Dendritic cell treated with granulocyte-macrophage colony-stimulating factor and Interleukin-4, amounts not matched to agents 40 ng/mL and 50 ng/mL, for 4 days (primary cell): Measurements from ENCODE around the gene DEPP1.

Source experiments
- H3K27ac Mint-ChIP-seq: one replicate; pipeline ENCODE4 v1.8.0; 2022; ENCODE audit warnings: mild to moderate bottlenecking, mixed read lengths
- H3K27me3 Mint-ChIP-seq: one replicate; pipeline ENCODE4 v1.8.0; 2022; ENCODE audit warnings: mild to moderate bottlenecking, mixed read lengths
- H3K36me3 Mint-ChIP-seq: one replicate; pipeline ENCODE4 v1.8.0; 2022; ENCODE audit warnings: low read depth, mixed read lengths
- H3K4me1 Mint-ChIP-seq: one replicate; pipeline ENCODE4 v1.8.0; 2022; ENCODE audit warnings: low read depth, mixed read lengths
- H3K4me3 Mint-ChIP-seq: one replicate; pipeline ENCODE4 v1.8.0; 2022; ENCODE audit warnings: mild to moderate bottlenecking, moderate library complexity, mixed read lengths
- H3K9me3 Mint-ChIP-seq: one replicate; pipeline ENCODE4 v1.8.0; 2022; ENCODE audit warnings: mixed read lengths
- intact Hi-C: fragments of 100-400 bp; cut with micrococcal nuclease; formaldehyde crosslinking; loops from one replicate; pipeline ENCODE4 v1.15.0; 2022

Gene DEPP1

DNA sequence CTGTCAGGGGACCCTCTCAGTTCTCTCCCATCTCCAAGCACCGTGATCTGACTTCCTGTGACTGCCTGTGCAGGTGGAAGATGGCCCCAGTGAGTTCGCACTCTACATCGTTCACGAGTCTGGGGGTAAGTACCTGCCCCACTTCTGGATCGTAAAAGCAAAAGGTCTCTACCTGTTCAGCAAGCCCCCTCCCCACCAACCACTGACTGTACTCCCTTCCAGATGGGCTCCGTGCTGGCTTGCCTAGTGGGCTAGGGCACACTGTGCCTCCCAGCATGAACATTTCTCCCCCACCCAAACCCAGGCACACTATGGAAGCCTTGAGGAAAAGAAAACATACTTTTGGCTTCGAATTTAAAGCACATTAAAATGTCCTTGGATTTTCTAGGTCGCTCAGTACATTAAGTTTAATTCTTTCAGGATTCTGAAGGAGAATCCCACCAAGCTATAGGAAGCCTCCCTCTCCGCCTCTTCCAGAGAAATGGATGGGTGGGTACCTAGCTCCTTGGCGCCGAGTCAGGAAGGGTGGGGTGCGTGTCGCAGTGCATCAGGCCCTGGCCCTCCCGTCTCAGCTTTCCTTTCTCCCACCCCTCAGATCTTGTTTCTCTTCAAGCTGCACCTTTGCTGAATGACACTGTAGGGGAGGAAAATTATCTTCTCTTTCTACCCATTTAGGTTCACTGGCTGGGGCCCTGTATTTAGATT lies 11.1 kb upstream of the DEPP1 start:
- Mint-ChIP-seq H3K27me3 (no peaks in the 10 kb centered on the region), H3K4me1 (peaks cover 13% of the 10 kb centered on the region), H3K27ac (no peak overlapping the region), H3K9me3 (no peaks in the 10 kb centered on the region), H3K4me3 (no peak overlapping the region), H3K36me3 (peaks cover 100% of the 10 kb centered on the region)
- intact Hi-C loops = no loop called here

DNA sequence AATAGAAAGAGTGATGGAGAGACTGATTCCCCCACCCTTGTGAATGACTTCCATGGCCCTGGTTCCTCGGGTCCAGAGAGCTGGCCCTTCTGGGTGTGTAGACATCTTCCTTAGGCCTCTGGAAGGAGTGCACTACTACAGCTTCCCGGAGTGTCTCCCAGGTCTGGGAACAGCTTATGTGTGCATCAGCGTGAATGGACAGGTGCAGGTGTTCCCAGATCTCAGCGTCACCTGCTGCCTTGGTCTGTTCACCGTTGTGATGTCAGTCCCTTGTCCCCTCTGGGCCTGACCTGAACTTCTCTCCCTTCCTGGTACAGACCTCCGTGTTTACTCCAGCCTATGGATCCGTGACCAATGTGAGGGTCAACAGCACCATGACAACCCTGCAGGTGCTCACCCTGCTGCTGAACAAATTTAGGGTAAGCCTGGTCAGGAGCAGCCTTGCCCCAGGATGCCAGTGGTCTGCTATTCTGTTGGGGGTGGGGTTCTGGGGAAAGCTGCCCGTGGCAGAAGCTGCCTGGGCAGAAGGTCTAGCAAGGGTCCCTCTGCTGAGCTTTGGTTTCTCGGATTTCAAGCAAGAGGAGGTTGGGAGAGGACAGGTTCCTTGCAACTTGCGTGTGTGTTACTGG lies 10.5 kb upstream of the DEPP1 start:
- H3K36me3 Mint-ChIP-seq = peaks cover 100% of the 10 kb centered on the region
- intact Hi-C loops = no loop called here
- no peaks in the 10 kb centered on the region for H3K9me3 Mint-ChIP-seq
- no peak overlapping the region for H3K4me3 Mint-ChIP-seq
- H3K27ac Mint-ChIP-seq = no peak overlapping the region
- no peaks in the 10 kb centered on the region for H3K27me3 Mint-ChIP-seq
- peaks cover 18% of the 10 kb centered on the region for H3K4me1 Mint-ChIP-seq

DNA sequence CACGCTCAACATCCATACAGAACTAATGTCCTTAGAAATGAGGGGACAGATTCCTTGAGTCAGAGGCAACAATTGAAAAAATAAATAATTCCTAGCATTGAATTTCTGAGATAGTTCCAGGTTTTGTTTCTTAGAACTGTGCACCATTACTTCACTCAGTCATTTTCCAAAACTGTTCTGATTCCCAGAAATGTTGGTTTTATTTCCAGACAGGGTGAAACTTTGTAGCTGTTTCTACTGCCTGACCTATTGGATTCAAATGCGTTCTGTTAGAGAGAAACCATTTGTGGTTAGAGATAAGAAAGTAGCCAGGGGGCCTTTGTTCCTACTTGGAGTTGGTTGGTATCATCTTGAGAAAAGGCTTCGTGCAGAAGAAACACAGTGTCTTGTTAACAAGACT lies 8.1 kb upstream of the DEPP1 start:
- Mint-ChIP-seq H3K27me3 (no peaks in the 10 kb centered on the region), H3K36me3 (peaks cover 100% of the 10 kb centered on the region), H3K27ac (no peak overlapping the region), H3K4me3 (no peak overlapping the region), H3K4me1 (peaks cover 21% of the 10 kb centered on the region), H3K9me3 (no peaks in the 10 kb centered on the region)
- intact Hi-C loops = no loop called here

DNA sequence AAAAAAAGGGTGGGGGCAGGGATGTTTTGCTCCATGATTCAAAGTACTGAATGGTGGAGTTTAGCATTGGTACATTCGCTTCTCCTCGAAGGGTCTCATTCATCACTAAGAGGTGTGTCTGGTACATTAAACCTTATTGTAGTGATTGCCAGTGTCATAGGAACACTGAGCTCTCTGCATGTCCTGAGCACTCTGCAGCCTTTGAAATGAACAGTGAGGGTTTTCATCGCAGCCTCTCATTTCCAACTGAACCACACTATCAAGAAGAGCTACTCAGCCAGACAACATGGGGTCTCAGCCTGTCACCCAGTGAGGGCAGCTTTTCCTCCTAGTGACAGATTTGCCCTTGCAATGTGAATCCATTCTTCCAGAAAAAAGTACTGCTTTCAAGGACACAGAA lies 7.6 kb upstream of the DEPP1 start:
- H3K36me3 Mint-ChIP-seq = peaks cover 100% of the 10 kb centered on the region

DNA sequence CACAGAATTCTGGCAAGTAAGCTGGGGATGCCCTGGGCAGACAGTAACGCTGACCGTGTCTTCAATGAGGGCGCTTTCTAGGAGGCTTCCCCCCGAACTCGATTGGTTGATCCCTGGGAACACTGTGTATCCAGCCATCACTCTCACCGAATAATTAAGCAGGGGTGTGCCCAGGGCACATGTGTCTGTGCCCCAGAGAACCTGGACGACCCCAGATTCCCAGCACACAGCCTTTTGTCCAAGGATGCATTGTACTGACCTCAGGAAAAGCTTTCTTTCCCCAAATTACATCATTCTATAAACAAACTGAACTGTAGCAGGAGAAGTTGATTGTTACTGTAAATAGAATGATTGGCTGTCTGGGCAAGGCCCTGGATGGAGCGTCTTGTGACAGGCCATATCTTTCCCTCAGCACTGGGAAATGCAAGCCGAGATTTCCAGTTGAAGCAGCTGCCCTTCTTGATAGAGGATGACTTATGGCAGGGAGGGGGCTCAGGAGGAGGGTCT lies 6.6 kb upstream of the DEPP1 start:
- Mint-ChIP-seq H3K4me3 (no peak overlapping the region), H3K4me1 (peaks cover 34% of the 10 kb centered on the region), H3K9me3 (no peaks in the 10 kb centered on the region), H3K27ac (no peak overlapping the region), H3K27me3 (no peaks in the 10 kb centered on the region), H3K36me3 (peaks cover 100% of the 10 kb centered on the region)
- intact Hi-C loops = no loop called here

More for the DNA sequence above, 7.6 kb upstream of the DEPP1 start:
- H3K9me3 Mint-ChIP-seq = no peaks in the 10 kb centered on the region
- H3K4me3 Mint-ChIP-seq = no peak overlapping the region
- H3K4me1 Mint-ChIP-seq = peaks cover 26% of the 10 kb centered on the region
- H3K27me3 Mint-ChIP-seq = no peaks in the 10 kb centered on the region
- H3K27ac Mint-ChIP-seq = no peak overlapping the region
- intact Hi-C loops = no loop called here

DNA sequence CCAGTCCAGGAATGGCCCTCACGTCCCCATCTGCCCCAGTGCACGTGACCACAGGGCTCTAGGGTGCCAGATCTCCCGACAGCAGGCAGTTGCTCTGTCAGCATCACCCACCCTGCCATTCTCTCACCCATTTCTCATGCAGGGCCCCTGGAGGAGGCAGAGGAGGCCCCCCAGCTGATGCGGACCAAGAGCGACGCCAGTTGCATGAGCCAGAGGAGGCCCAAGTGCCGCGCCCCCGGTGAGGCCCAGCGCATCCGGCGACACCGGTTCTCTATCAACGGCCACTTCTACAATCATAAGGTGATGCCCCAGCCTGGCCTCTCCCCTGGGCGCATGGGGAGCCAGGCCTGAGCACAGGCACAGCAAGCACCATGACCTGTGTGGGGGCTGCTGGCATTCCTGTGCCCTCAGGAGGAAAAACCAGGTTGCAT lies 6.1 kb upstream of the DEPP1 start:
- intact Hi-C loops = no loop called here
- Mint-ChIP-seq H3K27me3 (no peaks in the 10 kb centered on the region), H3K4me1 (peaks cover 34% of the 10 kb centered on the region), H3K9me3 (no peaks in the 10 kb centered on the region), H3K27ac (no peak overlapping the region), H3K36me3 (peaks cover 100% of the 10 kb centered on the region), H3K4me3 (no peak overlapping the region)

DNA sequence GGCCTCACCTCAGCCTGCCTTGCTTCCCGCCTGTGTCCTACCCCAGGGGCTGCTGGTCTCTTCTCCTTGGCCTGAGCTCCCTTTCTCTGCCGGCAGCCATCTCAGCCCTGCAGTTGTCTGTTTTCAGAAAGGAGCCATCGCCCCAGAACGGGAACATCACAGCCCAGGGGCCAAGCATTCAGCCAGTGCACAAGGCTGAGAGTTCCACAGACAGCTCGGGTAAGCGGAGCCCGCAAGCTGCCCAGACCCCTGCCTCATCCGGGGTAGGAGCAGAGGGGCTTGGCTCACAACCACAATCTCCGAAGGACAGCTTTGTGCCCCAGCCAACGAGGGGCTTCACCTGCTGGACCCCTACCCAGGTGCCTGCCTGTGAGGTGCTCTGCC lies 5.3 kb upstream of the DEPP1 start:
- Mint-ChIP-seq H3K36me3 (peaks cover 100% of the 10 kb centered on the region), H3K4me3 (no peak overlapping the region), H3K27ac (no peak overlapping the region), H3K27me3 (no peaks in the 10 kb centered on the region), H3K9me3 (no peaks in the 10 kb centered on the region), H3K4me1 (peaks cover 36% of the 10 kb centered on the region)
- intact Hi-C loops = no loop called here

DNA sequence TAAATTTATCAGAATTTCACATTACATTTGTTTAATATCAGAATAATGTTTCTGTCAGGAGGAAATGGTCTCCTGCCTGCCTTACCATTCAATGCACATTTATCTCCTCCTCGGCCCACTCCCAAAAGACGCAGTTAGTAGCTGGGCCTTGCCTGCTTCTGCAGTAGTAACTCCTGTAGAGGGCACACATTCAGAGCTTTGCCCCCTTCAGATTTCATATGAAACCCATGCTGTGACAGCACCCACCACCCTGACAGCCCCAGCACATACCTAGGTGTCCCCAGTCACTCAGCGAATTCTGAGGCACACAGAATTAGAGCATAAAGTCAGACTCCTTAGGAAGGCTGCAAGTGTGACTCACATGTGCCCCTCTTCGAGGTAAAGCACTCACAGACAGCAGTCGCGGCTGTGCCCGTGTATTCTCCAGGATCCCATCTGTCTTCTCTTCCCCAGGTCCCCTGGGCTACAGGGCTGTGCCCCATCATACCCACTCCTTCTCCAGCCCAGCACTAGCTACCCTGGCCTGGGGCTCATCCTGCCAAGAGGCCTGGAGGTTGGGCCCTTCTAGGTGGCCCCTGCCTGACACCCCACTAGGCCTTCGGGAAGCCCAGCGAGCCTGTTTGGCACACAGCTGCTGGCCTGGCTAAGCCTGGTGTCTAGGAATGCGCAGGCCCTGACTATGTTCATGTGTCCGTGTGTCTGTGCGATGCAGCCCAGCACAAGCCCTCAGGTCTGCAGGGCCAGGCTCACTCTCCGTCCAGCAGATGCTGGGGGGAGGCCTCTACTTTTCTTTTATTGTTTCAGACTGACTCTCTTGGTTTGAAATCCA lies 4.7 kb upstream of the DEPP1 start:
- H3K36me3 Mint-ChIP-seq = peaks cover 100% of the 10 kb centered on the region
- no peaks in the 10 kb centered on the region for H3K27me3 Mint-ChIP-seq
- no peak overlapping the region for H3K27ac Mint-ChIP-seq
- H3K4me1 Mint-ChIP-seq = peaks cover 42% of the 10 kb centered on the region
- intact Hi-C loops = no loop called here
- H3K9me3 Mint-ChIP-seq = no peaks in the 10 kb centered on the region
- no peak overlapping the region for H3K4me3 Mint-ChIP-seq

DNA sequence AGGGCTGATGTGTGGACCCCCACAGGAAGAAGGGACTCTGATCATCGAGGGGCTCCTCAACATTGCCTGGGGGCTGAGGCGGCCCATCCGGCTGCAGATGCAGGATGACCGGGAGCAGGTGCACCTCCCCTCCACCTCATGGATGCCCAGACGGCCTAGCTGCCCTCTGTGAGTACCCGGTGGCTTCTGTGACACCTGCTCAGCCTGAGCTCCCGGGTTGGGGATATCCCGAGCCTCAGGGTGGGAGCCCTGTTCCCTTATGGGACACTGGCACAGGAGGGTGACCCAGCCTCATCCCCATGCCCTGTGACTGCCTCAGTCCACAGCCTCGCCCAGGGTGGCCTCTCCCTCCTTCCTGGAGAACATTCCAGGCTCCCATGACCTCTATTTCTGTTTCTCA lies 3.9 kb upstream of the DEPP1 start:
- no peaks in the 10 kb centered on the region for H3K9me3 Mint-ChIP-seq

DNA sequence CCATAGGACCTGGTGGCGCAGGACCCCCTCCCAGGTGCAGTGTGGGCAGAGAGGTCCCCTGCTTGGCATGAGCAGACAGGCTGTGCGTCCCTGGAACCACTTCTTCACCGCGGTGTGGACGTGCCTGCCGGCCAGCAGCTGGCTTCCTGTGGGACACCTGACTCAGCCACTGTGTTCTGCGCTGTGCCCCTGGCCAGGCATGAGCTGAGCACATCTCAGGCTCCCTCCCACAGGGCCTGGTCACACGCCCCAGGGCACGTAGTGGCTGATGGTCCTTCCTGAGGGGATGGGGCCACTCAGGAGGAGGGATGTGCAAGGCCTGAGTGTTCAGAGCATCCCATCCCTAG lies 3.5 kb upstream of the DEPP1 start:
- Mint-ChIP-seq H3K4me1 (peaks cover 53% of the 10 kb centered on the region), H3K27me3 (no peaks in the 10 kb centered on the region), H3K4me3 (no peak overlapping the region), H3K27ac (peak overlapping the region; percentile 2), H3K36me3 (peaks cover 100% of the 10 kb centered on the region), H3K9me3 (no peaks in the 10 kb centered on the region)
- intact Hi-C loops = no loop called here

More for the DNA sequence above, 3.9 kb upstream of the DEPP1 start:
- intact Hi-C loops = no loop called here
- no peaks in the 10 kb centered on the region for H3K27me3 Mint-ChIP-seq
- H3K4me3 Mint-ChIP-seq = no peak overlapping the region
- H3K27ac Mint-ChIP-seq = no peak overlapping the region
- H3K36me3 Mint-ChIP-seq = peaks cover 100% of the 10 kb centered on the region
- H3K4me1 Mint-ChIP-seq = peaks cover 49% of the 10 kb centered on the region

DNA sequence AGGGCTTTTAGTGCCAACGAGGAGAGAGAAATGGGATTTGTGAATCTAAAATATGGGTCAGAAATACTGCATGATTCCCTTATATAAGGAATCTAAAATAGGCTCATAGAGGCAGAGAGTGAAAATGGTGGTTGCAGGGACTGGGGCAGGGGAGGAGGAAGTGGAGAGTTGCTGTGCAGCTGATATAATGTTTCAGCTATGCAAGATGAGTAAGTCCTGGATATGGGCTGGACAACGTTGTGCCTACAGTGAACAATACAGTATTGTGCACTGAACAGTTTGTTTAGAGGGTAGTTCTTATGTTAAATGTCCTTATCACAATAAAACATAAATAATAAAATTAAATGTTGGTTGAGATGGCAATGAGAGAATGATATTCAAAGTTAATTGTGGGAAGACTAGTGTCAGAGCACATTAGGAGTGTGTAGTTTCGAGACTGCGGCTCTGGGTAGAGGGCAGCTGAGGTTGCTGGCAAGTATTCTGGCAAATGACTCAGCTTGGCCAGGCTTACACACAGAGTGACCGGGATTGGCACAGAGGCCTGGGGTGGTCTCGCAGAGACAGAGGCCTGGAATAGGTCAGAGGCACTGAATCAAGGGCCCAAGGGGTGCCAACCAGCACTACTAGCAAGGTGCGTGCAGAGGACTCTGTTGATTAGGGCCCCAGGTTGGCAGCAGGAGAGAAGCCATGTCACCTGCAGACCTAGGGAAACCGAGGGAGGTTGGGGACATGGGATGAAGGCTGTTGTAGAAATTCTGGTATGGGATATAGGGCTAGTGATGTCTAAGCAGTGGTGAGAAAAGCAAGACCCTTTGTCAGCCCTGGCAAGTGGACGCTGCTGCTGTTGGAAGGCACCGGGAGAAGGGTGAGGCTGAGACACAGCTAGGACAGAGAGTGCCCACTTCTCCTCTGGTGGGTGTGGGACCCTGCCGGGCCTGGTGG lies 2.8 kb upstream of the DEPP1 start:
- peak overlapping the region; percentile 7 for H3K27ac Mint-ChIP-seq
- no peak overlapping the region for H3K4me3 Mint-ChIP-seq
- intact Hi-C loops = no loop called here
- H3K27me3 Mint-ChIP-seq = no peaks in the 10 kb centered on the region
- H3K4me1 Mint-ChIP-seq = peaks cover 59% of the 10 kb centered on the region
- H3K36me3 Mint-ChIP-seq = peaks cover 100% of the 10 kb centered on the region
- H3K9me3 Mint-ChIP-seq = no peaks in the 10 kb centered on the region

DNA sequence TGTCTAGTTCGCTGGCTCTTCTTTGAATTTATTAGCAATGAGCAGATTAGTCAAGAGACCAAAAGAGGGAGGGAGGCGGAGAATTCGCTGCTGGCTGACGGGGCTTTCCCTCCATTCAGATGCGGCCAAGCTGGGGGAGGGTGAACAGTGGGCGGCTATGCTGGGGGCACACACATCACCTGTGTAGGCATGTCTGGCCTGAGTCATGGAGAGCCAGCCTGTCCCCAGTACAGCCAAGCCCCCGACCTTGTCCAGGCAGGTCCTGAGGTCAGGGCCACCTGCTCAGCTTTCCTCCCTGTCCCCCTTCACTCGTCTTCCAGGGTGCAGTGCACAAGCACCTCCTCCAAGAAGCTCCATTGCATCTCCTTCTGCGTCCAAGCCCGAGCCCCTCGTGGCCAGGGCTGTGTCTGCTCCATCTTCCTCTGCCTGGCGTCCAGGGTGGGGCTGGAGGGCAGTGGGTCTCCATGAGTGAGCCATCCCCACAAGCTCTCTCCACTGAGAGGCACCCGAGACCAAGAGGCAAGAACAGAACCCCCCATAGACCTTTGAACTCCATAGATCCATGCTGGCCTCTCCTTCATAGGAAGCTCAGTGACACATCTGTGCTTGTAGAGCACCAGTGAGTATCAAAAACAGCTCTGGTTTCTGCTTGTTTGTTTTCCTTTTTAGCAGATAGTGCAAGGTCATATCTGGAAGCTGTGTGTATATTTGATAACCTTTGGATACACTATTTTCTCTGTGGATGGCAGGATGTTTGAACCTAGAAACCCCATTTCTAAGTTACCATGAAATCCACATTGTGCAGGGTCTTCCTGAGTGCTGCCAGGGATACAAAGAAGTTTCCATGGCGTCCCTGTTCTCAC lies 1.9 kb upstream of the DEPP1 start:
- H3K4me1 Mint-ChIP-seq = peaks cover 68% of the 10 kb centered on the region
- H3K27me3 Mint-ChIP-seq = no peaks in the 10 kb centered on the region
- intact Hi-C loops = no loop called here
- H3K36me3 Mint-ChIP-seq = peaks cover 100% of the 10 kb centered on the region
- no peak overlapping the region for H3K4me3 Mint-ChIP-seq
- H3K27ac Mint-ChIP-seq = peak overlapping the region; percentile 7
- H3K9me3 Mint-ChIP-seq = no peaks in the 10 kb centered on the region
